Suprapubic skin (tissue), 4 donors: ENCODE measurements around the gene ZIC5.

Source experiments
- EP300 ChIP-seq: sonication (generic); formaldehyde crosslinking; IDR thresholded peaks from one replicate; pipeline ENCODE4 v1.6.1; 2017; ENCODE audit warnings: antibody characterized with exemption
- POLR2A ChIP-seq, 2 donors: fragments of 450-650 bp; IDR thresholded peaks; one replicate each; pipeline ENCODE4 v1.6.1; 2017; ENCODE audit warnings: antibody characterized with exemption in 2 of 2, mild to moderate bottlenecking in 2 of 2, moderate library complexity in 2 of 2
- POLR2AphosphoS5 ChIP-seq, 3 donors: sonication (generic); formaldehyde crosslinking; IDR thresholded peaks; one replicate each; pipeline ENCODE4 v1.6.1; 2017; ENCODE audit warnings: antibody characterized with exemption in 3 of 3
- TF ChIP-seq, protein P1 (sequence below), 2 donors: fragments of 200-600 bp in 1 of 2; fragments of 450-650 bp in 1 of 2; sonication (generic) in 1 of 2; IDR thresholded peaks; one replicate each; pipeline ENCODE4 v1.5.1; 2016 to 2019; ENCODE audit warnings: antibody characterized with exemption in 2 of 2, mild to moderate bottlenecking in 1 of 2, moderate library complexity in 1 of 2

DNA sequence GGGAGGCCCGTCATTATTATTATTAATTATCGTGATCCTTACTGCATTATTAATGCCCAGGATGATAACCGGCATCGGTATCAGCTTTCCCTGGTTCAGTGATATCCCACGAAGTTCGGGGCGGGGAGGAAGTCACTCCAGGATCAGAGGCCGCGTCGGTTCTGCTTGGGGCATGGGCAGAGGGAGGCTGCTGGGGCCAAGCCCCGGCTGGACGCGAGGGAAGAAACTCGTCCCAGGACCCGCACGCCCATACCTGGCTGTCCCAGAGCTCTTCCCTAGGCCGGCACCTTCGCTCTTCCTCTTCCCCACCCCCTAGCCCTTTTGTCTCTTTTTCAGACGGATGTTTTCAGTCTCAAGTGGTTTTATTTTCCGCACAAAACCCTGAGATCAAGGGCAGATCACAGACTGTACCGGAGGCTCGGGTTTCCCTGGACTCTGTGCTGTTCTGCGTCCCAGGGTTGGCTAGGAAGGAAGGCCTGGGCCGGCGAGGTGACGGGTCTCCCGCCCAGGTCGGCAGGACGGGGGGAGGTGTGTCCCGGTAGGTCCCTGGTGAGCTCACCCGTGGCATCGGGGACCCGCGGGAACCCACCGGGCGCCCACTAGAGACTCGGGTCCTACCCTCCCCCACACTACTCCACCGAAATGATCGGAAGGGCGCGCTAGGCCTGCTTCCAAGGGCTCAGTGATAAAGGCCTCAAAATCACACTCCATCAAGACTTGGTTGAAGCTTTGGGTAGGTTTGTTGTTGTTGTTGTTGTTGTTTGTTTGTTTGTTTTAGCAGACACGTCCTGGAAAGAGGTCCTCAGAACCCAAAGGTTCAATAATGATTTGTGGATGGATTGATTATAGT lies 17.9 kb upstream of the ZIC5 start:
- no peak for TF ChIP-seq EP300
- TF ChIP-seq, protein P1, sequence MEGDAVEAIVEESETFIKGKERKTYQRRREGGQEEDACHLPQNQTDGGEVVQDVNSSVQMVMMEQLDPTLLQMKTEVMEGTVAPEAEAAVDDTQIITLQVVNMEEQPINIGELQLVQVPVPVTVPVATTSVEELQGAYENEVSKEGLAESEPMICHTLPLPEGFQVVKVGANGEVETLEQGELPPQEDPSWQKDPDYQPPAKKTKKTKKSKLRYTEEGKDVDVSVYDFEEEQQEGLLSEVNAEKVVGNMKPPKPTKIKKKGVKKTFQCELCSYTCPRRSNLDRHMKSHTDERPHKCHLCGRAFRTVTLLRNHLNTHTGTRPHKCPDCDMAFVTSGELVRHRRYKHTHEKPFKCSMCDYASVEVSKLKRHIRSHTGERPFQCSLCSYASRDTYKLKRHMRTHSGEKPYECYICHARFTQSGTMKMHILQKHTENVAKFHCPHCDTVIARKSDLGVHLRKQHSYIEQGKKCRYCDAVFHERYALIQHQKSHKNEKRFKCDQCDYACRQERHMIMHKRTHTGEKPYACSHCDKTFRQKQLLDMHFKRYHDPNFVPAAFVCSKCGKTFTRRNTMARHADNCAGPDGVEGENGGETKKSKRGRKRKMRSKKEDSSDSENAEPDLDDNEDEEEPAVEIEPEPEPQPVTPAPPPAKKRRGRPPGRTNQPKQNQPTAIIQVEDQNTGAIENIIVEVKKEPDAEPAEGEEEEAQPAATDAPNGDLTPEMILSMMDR (IDR thresholded peaks at IDR 0.05), result no peak
- no peak for TF ChIP-seq POLR2A (IDR thresholded peaks at IDR 0.05)
- TF ChIP-seq POLR2AphosphoS5 (IDR thresholded peaks at IDR 0.05), result no peak
